GM23248 (cell line): ENCODE measurements around the gene CUL2. TPM values are rescaled to one million over a fixed set of nuclear protein-coding genes. Genes with fewer than 3 reads are reported as not detected.

Source experiments
- DNase-seq: peaks from one replicate; pipeline ENCODE4 v3.0.0-alpha.2; 2015
- H2AFZ ChIP-seq: fragments of 200-600 bp; sonication (generic); 2 replicates; pipeline ENCODE4 v1.6.1; 2016; ENCODE audit warnings: antibody characterized with exemption
- H3F3A ChIP-seq: fragments of 200-600 bp; sonication (generic); 2 replicates; pipeline ENCODE4 v1.6.1; 2016; ENCODE audit warnings: mild to moderate bottlenecking, antibody characterized with exemption, mixed run types; ENCODE audit not compliant: insufficient read depth
- H3K27ac ChIP-seq: fragments of 200-600 bp; sonication (generic); 2 replicates; pipeline ENCODE4 v1.5.1; 2016; ENCODE audit warnings: mild to moderate bottlenecking
- H3K27me3 ChIP-seq: fragments of 200-600 bp; sonication (generic); replicated peaks from 2 replicates; pipeline ENCODE4 v1.6.1; 2016; ENCODE audit warnings: mild to moderate bottlenecking; ENCODE audit not compliant: insufficient read depth
- H3K36me3 ChIP-seq: fragments of 200-600 bp; sonication (generic); 2 replicates; pipeline ENCODE4 v1.6.1; 2016; ENCODE audit warnings: low read depth, mild to moderate bottlenecking
- H3K4me1 ChIP-seq: fragments of 200-600 bp; sonication (generic); 2 replicates; pipeline ENCODE4 v1.6.1; 2016; ENCODE audit warnings: mild to moderate bottlenecking; ENCODE audit not compliant: insufficient read depth
- H3K4me2 ChIP-seq: fragments of 200-600 bp; sonication (generic); one replicate; pipeline ENCODE4 v1.6.1; 2016; ENCODE audit warnings: mild to moderate bottlenecking; ENCODE audit not compliant: unreplicated experiment
- H3K4me3 ChIP-seq: fragments of 200-600 bp; sonication (generic); 2 replicates; pipeline ENCODE4 v1.5.1; 2016; ENCODE audit warnings: mild to moderate bottlenecking
- H3K79me2 ChIP-seq: fragments of 200-600 bp; sonication (generic); 2 replicates; pipeline ENCODE4 v1.6.1; 2016; ENCODE audit warnings: mild to moderate bottlenecking; ENCODE audit not compliant: insufficient read depth
- H3K9ac ChIP-seq: fragments of 200-600 bp; sonication (generic); 2 replicates; pipeline ENCODE4 v1.6.1; 2016; ENCODE audit warnings: mild to moderate bottlenecking
- H3K9me2 ChIP-seq: fragments of 200-600 bp; sonication (generic); 2 replicates; pipeline ENCODE4 v1.6.1; 2016; ENCODE audit warnings: mixed run types, mild to moderate bottlenecking, moderate library complexity; ENCODE audit not compliant: insufficient read depth
- H3K9me3 ChIP-seq: fragments of 200-600 bp; sonication (generic); one replicate; pipeline ENCODE4 v1.6.1; 2017; ENCODE audit warnings: low read depth
- H4K20me1 ChIP-seq: fragments of 200-600 bp; sonication (generic); 2 replicates; pipeline ENCODE4 v1.6.0; 2016; ENCODE audit not compliant: insufficient read depth
- EZH2 ChIP-seq: fragments of 200-600 bp; sonication (generic); IDR thresholded peaks from 2 replicates; pipeline ENCODE4 v1.6.1; 2018; ENCODE audit warnings: antibody characterized with exemption, mild to moderate bottlenecking; ENCODE audit not compliant: insufficient read depth, poor library complexity, severe bottlenecking
- EZH2phosphoT487 ChIP-seq: fragments of 200-600 bp; sonication (generic); IDR thresholded peaks from 2 replicates; pipeline ENCODE4 v1.6.1; 2018; ENCODE audit warnings: antibody characterized with exemption, moderate library complexity, mild to moderate bottlenecking, low read depth; ENCODE audit not compliant: insufficient read depth
- WGBS, 2 experiments: methylation state at CpG; one replicate each; pipeline ENCODE4 v1.1.6; 2015 to 2017; ENCODE audit warnings: low lambda C conversion rate in 2 of 2, low coverage in 1 of 2; ENCODE audit errors: missing lambda C conversion rate in 2 of 2; 5-methylcytosine and 5-hydroxymethylcytosine counted together
- in situ Hi-C: fragments of 300-500 bp; cut with MboI; formaldehyde crosslinking; loops from 2 replicates; pipeline ENCODE4 v1.15.0; 2020
- polyA plus RNA-seq: library from polyadenylated mRNA; unstranded; fragments of >200 nt; fragmentation: Nextera tagmentation; extraction: Ambion mirVana; gene quantifications from 2 replicates; pipeline ENCODE4 v1.2.1, GENCODE V29; 2016
- total RNA-seq: library from RNA; depleted of rRNA; stranded (reverse); fragments of >200 nt; shearing (Covaris generic); gene quantifications from 2 replicates; pipeline ENCODE4 v1.2.3, GENCODE V29; 2014

The CUL2 gene
- total and polyA plus RNA-seq, 2 experiments from 2014 or later: 35.3 to 50.5 TPM

DNA sequence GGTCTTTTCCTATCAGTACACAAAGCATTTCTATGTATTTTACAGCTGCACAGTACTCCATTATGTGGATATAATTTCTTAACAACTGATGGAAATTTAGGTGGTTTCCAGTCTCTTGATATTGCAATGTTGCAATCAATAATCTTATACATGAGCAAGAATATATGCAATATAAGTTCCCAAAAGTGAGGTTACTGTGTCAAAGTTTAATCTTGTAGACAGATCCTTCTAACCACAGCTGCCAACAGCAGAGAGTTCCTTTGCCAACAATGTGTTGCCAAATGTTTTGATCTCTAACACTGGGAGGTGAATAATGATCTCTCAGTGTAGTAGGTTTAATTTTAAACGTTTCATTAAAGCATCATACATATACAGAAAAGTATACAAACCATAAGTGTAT, 54.5 kb downstream of the CUL2 start:
- Histone ChIP-seq H3K9me2 (no peaks in the 10 kb centered on the region), H3K9me3 (no peaks in the 10 kb centered on the region), H3K4me3 (no peak overlapping the region), H3K27ac (no peak overlapping the region), H2AFZ (no peak overlapping the region), H3F3A (peaks cover 10% of the 10 kb centered on the region; the same call in 1 of the 2 replicates), H4K20me1 (no peaks in the 10 kb centered on the region), H3K9ac (no peak overlapping the region), H3K79me2 (peaks cover 8% of the 10 kb centered on the region; the same call in 1 of the 2 replicates), H3K4me1 (peaks cover 4% of the 10 kb centered on the region), H3K27me3 (no peaks in the 10 kb centered on the region), H3K36me3 (peaks cover 44% of the 10 kb centered on the region), H3K4me2 (no peak overlapping the region)
- no peak for DNase-seq
- in situ Hi-C loops: no loop called here
- TF ChIP-seq EZH2phosphoT487: no peak
- TF ChIP-seq EZH2: no peak
- WGBS, 2 experiments: 0 to 5% methylated on average over 1 of the region's 1 CpG

GRCh38 chr10:35027567-35027966, 62.6 kb downstream of the CUL2 start:
- H3K9ac ChIP-seq: no peak overlapping the region
- peaks cover 60% of the 10 kb centered on the region for H3K36me3 ChIP-seq
- peaks cover 27% of the 10 kb centered on the region for H3F3A ChIP-seq
- no peak overlapping the region for H3K4me2 ChIP-seq
- no peak overlapping the region for H3K27ac ChIP-seq
- H3K27me3 ChIP-seq: no peaks in the 10 kb centered on the region
- H3K4me3 ChIP-seq: no peak overlapping the region
- no peaks in the 10 kb centered on the region for H3K9me2 ChIP-seq
- H3K4me1 ChIP-seq: peaks cover 11% of the 10 kb centered on the region
- in situ Hi-C loops: no loop called here
- DNase-seq: peak; percentile 48
- 0 out of 2 replicates have a peak, but pooled peaks cover 4% of the 10 kb centered on the region for H3K79me2 ChIP-seq
- no peaks in the 10 kb centered on the region for H4K20me1 ChIP-seq
- no peak for TF ChIP-seq EZH2
- TF ChIP-seq EZH2phosphoT487: no peak
- no peaks in the 10 kb centered on the region for H3K9me3 ChIP-seq
- H2AFZ ChIP-seq: no peak overlapping the region

- in situ Hi-C loops: no loop called here
- Histone ChIP-seq H4K20me1 (no peaks in the 10 kb centered on the region), H3K4me3 (no peak overlapping the region), H3K4me1 (peaks cover 11% of the 10 kb centered on the region), H3K4me2 (peak overlapping the region; percentile 21), H3K27ac (peak overlapping the region; percentile 29), H3F3A (peaks cover 27% of the 10 kb centered on the region), H2AFZ (no peak overlapping the region), H3K9me2 (no peaks in the 10 kb centered on the region), H3K79me2 (0 out of 2 replicates have a peak, but pooled peaks cover 4% of the 10 kb centered on the region), H3K9ac (peak overlapping the region; percentile 1; the same call in 1 of the 2 replicates), H3K36me3 (peaks cover 51% of the 10 kb centered on the region), H3K9me3 (no peaks in the 10 kb centered on the region), H3K27me3 (no peaks in the 10 kb centered on the region)
- TF ChIP-seq EZH2 (no peak), EZH2phosphoT487 (no peak)
- peak; percentile 89 for DNase-seq
These were observed 64.2 kb downstream of the CUL2 start for GRCh38 chr10:35025916-35026315.

- no peak overlapping the region for H3K4me3 ChIP-seq
- H4K20me1 ChIP-seq: no peaks in the 10 kb centered on the region
- H3K9ac ChIP-seq: no peak overlapping the region
- H3K4me1 ChIP-seq: peaks cover 7% of the 10 kb centered on the region
- H3K9me2 ChIP-seq: no peaks in the 10 kb centered on the region
- no peak overlapping the region for H3K27ac ChIP-seq
- no peaks in the 10 kb centered on the region for H3K27me3 ChIP-seq
- no peaks in the 10 kb centered on the region for H3K9me3 ChIP-seq
- 0 out of 2 replicates have a peak, but pooled peaks cover 4% of the 10 kb centered on the region for H3K79me2 ChIP-seq
- 99 to 100% methylated on average over 2 of the region's 2 CpGs for WGBS, 2 experiments
- H3F3A ChIP-seq: 0 out of 2 replicates have a peak, but pooled peaks cover 9% of the 10 kb centered on the region
- no peak for DNase-seq
- no peak overlapping the region for H3K4me2 ChIP-seq
- in situ Hi-C loops: no loop called here
- TF ChIP-seq EZH2 (no peak), EZH2phosphoT487 (no peak)
- H3K36me3 ChIP-seq: peaks cover 41% of the 10 kb centered on the region; the same call in 1 of the 2 replicates
- no peak overlapping the region for H2AFZ ChIP-seq
These were observed 69.7 kb downstream of the CUL2 start for GRCh38 chr10:35020481-35020880.
